Panc1 (cell line): ENCODE data around the gene RBPJL.

Source experiments
- POLR2AphosphoS5 ChIP-seq: IDR thresholded peaks from 2 replicates; pipeline ENCODE4 v1.6.1; 2012; ENCODE audit warnings: mild to moderate bottlenecking, low read depth, low read length, moderate library complexity
- SIN3A ChIP-seq: IDR thresholded peaks from 2 replicates; pipeline ENCODE4 v1.6.1; 2012; ENCODE audit warnings: low read depth, mild to moderate bottlenecking, low read length, moderate library complexity, borderline replicate concordance; ENCODE audit not compliant: insufficient read depth
- TCF7L2 ChIP-seq: IDR thresholded peaks from 2 replicates; pipeline ENCODE4 v1.6.1; 2011; ENCODE audit warnings: mild to moderate bottlenecking, low read depth, low read length, inconsistent platforms
- TF ChIP-seq, protein P1 (sequence below): fragments of 450-650 bp; IDR thresholded peaks from 2 replicates; pipeline ENCODE4 v1.5.1; 2017; ENCODE audit warnings: mild to moderate bottlenecking
- TF ChIP-seq, protein P2 (sequence below), 2 experiments: IDR thresholded peaks; 2 replicates each; pipeline ENCODE4 v1.6.1; 2011 to 2012; ENCODE audit warnings: low read depth in 2 of 2, control low read depth in 1 of 2, low read length in 1 of 2, mild to moderate bottlenecking in 1 of 2, moderate library complexity in 1 of 2; ENCODE audit not compliant: insufficient read depth in 1 of 2

DNA sequence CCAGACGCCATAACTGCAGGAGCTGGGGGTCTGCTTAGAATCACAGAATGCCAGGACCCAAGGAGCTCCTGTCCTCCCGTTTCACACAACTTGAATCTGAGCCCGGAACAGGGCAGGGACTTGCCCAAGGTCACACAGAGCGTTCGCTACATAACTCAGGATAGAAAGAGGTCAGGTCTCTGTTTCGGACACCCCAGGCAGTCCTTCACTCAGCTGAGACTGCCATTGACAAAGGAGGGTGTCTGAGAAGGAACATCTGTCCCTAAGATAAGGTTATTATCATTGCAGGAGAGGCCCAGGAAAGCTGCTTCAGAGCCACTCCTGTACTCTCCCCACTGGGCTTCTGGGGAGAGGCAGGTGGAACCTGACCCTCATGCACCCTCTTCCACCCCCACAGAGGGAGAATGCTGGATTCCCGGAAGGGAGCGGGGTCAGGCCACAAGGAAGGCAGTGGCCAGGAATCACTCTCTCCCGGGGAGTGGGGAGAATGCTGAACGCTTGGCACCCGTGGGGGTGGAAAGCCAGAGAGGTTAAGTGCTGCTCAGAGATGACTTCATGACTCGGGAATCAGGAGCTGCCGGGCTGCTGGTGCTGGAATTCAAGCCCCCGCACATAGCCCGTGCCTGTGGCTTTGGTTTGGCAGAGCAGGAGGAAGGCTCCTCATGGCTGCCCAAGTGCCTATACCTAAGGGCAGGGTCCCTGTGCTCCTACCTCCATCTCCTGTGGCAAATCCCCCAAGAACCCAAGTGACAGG, 30.9 kb downstream of the RBPJL start:
- TF ChIP-seq, protein P1, sequence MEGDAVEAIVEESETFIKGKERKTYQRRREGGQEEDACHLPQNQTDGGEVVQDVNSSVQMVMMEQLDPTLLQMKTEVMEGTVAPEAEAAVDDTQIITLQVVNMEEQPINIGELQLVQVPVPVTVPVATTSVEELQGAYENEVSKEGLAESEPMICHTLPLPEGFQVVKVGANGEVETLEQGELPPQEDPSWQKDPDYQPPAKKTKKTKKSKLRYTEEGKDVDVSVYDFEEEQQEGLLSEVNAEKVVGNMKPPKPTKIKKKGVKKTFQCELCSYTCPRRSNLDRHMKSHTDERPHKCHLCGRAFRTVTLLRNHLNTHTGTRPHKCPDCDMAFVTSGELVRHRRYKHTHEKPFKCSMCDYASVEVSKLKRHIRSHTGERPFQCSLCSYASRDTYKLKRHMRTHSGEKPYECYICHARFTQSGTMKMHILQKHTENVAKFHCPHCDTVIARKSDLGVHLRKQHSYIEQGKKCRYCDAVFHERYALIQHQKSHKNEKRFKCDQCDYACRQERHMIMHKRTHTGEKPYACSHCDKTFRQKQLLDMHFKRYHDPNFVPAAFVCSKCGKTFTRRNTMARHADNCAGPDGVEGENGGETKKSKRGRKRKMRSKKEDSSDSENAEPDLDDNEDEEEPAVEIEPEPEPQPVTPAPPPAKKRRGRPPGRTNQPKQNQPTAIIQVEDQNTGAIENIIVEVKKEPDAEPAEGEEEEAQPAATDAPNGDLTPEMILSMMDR, result no peak
- TF ChIP-seq POLR2AphosphoS5 (no peak), SIN3A (no peak), TCF7L2 (no peak)
- TF ChIP-seq, protein P2, sequence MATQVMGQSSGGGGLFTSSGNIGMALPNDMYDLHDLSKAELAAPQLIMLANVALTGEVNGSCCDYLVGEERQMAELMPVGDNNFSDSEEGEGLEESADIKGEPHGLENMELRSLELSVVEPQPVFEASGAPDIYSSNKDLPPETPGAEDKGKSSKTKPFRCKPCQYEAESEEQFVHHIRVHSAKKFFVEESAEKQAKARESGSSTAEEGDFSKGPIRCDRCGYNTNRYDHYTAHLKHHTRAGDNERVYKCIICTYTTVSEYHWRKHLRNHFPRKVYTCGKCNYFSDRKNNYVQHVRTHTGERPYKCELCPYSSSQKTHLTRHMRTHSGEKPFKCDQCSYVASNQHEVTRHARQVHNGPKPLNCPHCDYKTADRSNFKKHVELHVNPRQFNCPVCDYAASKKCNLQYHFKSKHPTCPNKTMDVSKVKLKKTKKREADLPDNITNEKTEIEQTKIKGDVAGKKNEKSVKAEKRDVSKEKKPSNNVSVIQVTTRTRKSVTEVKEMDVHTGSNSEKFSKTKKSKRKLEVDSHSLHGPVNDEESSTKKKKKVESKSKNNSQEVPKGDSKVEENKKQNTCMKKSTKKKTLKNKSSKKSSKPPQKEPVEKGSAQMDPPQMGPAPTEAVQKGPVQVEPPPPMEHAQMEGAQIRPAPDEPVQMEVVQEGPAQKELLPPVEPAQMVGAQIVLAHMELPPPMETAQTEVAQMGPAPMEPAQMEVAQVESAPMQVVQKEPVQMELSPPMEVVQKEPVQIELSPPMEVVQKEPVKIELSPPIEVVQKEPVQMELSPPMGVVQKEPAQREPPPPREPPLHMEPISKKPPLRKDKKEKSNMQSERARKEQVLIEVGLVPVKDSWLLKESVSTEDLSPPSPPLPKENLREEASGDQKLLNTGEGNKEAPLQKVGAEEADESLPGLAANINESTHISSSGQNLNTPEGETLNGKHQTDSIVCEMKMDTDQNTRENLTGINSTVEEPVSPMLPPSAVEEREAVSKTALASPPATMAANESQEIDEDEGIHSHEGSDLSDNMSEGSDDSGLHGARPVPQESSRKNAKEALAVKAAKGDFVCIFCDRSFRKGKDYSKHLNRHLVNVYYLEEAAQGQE (IDR thresholded peaks at IDR 0.05; ENCODE audit: insufficient read depth in 1 of 2, low read depth in 2 of 2, low read length in 1 of 2), result no peak
